CD4-positive, alpha-beta T cell treated with Interferon gamma for 1 hour (primary cell): ENCODE measurements around the gene LAMB1.
"Not testable (repeated sequence)": the region's sequence is repeated elsewhere in the genome, so short reads cannot be mapped to it uniquely, and the experiment has no call there.

Source experiments
- DNase-seq: peaks from one replicate; pipeline ENCODE4 v3.0.0-alpha.2; 2020

The LAMB1 gene

DNA sequence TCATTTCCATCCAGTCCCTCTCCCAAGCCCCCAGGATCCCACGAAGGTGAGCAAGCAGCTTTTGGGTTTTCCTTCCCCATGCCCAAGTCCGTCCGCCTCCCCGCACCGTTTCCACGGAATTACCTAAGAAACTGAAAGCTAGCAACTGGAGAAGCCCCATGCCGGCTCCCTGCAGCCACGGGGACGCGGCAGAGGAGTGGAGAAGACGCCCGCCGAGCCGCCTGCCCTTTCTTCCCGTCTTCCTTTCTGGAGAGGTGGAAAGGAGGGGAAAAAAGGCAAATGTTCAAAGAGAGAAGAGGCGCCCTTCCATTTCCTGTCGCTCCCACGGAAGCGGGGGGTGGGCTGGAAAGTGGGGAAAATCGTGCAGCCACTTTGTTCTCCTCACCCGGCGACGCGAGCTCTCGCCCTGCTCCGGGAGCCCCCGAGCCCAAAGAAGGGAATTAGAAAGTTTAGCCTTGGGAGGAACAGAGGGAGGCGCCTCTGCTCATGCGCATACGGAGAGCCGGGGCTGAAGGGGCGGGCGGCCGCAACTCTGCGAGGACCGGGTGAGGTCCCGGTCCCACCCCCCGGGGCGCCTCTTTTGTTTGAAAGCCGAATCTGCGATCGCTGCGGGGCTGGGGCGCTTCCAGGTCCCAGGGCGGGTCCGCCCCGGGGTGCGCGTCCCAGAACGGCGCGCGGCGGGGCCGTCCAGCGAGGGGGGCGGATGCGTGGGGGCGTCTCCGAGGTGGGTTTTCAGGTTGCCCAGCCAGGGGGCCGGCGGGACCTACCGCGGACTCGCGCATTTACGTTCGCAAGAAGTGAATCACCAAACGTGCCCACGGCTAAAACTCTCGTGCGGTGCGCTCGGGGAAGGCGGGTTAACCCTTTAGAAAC lies at the start of gene LAMB1:
TSS of gene LAMB1 (minus strand) at position 436 of the 873 bp plus-strand sequence. CDS start at position 160, 276 bp downstream.
- no peak for DNase-seq

DNA sequence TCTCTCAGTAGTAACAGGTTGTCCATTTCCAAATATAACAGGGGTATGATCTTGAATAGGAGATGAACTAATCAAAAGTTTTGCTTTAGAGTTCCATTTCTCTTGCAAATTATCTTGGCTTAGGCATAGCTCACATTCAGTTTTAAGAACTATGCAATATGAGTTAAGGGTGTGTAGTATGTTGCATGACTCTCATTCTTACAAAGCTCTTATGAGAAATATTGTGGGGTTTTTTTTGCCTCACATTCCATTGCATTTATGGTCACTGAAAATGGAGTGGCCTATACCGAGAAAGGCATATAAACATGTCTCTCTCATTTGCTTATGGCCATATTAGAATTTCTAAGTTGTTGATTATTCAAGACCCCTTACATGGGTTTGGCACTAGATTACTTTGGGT lies 48.5 kb upstream of the LAMB1 start:
- DNase-seq, result no peak

DNA sequence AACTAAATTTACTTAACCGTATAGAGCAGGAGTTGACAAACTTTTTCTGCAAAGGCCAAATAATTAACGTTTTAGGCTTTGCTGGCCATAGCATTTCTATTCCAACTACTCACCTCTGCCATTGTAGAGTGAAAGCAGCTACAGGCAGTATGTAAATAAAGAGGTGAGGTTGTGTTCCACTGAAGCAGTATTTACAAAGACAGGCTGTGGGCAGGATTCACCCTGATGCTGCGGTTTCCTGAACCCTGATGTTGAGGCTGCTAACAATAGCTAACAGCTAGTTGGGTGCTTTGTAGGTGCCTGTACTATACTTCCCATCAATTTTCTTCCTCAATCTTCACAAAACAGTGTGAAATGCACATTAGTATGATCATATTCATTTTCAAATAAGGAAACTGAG lies 47.0 kb upstream of the LAMB1 start:
- no peak for DNase-seq

DNA sequence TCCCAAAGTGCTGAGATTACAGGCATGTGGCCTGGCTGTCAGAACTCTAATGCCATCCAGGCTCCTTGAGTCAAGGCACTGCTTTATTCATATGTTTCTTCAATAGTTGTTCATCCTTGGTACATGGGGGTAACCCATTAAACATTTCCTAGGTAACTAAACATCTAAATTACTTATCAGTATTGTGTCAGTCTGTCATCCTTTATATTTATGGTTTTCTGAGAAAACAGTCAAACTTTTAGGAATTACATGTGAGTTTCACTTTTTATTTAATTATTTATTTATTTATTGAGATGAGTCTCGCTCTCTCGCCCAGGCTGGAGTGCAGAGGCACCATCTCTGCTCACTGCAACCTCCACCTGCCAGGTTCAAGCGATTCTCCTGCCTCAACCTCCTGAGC lies 45.5 kb upstream of the LAMB1 start:
- no peak for DNase-seq

DNA sequence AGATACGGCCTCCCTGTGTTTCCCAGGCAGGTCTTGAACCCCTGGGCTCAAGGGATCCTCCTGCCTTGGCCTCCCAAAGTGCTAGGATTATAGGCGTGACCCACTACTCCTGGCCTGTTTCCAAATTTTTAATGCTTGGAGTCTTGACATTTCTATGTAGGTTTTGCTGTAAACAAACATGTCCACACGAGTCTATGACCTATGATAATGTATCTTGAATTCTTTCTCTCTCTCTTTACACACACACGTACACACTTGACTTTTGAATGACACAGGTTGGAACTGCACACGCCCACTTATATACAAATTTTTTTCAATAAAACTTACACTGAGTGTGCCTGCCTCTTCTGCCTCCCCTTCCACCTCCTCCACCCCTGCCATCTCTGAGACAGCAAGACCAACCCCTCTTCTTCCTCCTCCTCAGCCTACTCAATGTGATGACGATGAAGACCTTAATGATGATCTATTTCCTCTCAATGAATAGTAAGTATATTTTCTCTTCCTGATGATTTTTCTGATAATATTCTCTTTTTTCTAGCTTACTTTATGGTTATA lies 44.1 kb upstream of the LAMB1 start:
- DNase-seq, result no peak

DNA sequence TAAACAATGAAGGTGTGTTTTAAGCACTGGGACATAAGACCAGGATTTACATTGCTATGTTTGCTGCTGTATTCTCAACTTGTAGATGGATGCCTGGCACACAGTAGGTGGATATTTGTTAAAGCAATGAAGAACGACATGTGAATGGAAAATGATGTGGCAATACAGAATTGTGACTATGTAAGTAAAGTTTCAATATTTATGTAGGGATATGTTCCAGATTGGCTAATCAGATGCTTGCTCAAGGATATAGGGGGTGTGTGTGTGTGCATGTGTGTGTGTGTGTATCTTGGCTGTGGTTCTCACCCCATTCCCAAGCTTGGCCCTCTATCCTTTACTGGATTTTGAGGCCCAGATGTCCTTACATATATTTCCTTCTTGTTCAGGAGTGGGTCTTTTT lies 42.7 kb upstream of the LAMB1 start:
- no peak for DNase-seq

DNA sequence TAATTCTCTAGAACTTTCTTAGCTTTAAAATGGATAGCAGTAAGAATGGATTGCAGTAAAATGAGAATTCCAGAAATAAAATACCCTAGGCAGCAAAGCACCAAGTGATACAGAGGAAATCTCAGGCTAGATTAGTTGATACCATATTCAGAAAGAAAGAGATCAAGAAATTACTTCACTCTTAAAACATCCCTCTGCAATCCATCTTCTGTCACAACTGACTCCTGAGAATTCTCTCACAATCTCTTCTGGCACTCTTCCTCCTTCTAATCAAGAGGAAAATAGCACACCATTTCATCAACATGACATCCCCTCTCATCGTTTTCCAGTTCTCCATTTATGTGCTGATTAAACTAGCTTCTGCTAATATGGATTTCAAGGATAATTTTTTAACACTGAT lies 42.2 kb upstream of the LAMB1 start:
- DNase-seq, result no peak

DNA sequence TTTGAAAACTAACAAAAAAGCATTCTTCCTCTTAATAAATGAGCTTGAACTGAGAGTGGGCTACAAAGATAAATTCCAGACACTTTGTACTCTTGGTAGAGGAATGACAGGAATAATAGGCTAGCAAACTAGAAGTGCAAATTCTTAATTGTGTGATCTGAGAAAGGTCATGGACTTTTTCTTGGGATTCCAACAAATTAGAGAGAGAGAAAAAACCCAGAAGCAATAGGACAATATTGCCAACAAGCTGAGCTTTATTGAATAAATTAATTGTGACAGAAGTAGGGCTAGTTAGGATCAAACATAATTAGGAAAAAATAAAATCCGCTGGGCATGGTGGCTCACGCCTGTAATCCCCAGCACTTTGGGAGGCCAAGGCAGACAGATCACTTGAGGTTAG lies 41.4 kb upstream of the LAMB1 start:
- DNase-seq, result no peak

DNA sequence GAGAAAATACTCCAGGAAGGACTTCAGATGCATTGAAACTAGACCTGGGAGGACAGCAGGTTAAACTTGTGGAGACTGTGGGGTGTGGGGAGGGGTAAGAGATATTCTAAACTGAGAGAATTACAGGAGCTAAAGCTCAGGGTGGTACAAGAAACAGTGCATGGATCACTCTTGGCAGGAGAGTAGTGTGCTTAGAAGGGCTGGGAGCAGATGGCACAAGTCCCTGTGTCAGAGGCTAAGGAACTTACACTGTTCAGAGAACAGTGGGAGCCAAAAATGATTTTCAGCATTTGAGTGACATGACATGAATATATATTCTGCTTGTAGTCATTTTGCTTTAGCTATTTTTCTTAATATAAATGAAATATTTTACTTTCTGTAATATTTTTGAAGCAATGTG lies 36.0 kb upstream of the LAMB1 start:
- no peak for DNase-seq

DNA sequence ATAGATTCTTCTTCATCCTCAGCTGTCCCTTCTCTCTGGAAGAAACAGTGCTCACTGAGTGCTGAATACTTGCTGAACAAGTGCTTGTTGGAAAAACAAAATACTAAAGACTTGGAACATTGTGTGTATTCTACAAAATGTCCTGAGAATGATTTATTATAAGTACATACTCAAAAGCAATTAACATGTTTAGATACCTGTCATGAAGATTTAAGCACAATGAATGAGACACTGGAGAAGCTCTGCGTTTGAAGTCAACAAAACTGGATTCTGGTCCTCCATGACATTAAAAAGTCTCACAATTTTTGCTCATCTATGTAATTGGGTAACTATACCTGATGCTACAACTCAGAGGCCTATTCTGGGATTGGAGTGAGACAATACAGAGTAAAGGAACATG lies 34.8 kb upstream of the LAMB1 start:
- DNase-seq, result no peak

DNA sequence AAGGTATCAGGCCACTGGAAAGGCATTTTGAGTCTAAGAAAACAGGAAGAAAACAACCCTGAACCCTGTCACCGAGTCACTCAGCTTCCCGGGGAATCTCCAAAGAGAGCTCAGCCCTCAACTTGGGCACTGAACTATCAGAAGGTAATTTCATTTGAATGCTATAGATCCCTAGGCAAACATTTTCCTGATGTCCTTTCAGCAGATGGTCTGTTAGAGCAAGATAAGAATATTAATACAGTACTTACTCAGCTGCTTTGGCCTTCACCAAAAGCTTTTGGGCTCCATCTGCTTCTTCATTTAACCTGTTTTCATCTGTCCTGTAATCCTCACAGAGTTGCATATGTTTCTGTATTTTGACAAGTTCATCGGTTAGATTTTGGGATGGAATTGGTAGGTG lies 34.2 kb upstream of the LAMB1 start:
- DNase-seq, result no peak

DNA sequence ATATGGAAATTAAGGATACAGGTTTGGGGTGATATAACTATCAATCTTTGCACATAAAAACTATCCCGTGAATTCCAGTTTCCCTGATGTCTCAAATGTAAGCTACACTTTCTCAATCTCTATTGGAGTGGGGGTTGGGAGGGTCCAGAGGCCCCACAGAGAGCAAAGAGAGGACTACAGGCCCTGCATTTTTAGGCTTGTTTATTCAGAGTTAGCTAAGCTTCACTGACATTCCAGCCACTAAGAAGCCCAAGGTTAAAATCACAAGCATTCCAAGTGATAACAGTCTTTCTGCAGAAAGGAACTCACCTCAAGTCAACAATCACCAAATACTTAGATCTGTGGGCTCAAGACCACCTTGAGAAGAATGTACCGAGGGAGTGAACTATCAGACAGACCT lies 31.6 kb upstream of the LAMB1 start:
- DNase-seq, result no peak

DNA sequence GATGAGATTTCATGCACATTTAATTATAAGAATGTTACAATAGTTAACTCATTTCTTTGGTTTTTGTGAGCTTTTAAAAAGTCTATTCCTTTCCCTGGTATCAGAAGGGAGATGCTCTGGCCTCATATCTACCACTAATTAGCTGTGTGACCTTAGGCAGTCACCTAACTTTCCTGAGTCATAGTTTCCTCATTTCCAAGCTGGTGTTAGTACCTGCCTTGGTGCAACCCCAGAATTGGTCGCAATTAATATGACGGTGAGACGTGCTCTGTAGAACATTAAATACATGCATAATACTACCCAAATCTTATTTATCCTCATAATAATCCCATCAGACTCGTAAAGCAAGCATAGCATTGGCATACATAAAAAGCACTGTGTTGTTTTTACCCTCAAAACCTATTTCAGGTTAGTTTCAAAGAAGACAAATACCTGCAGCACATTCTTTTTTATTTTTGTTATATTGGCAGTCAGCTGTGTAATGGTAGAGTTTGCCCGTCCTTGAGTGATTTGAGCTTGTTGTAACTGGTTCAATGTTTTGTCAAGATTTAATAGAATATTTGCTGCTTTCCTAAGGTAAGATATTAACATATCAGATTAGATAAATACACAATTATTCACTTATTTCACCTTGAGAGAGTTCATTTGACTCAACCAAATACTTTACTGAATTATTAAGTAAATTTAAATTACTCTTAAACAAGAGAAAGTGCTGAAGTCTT lies 31.0 kb upstream of the LAMB1 start:
- no peak for DNase-seq

DNA sequence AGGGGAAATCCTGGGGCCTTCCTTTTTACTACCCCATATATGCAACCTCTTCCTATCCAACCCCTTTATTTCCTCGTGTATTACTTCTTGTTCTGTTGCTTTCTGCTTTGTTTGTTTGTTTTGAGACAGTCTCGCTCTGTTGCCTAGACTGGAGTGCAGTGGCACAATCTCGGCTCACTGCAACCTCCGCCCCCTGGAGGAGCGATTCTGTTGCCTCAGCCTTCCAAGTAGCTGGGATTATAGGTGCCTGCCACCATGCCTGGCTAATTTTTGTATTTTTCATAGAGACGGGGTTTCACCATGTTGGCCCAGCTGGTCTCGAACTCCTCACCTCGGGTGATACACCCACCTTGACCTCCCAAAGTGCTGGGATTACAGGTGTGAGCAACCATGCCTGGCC lies 30.3 kb upstream of the LAMB1 start:
- DNase-seq, result not testable (repeated sequence)

DNA sequence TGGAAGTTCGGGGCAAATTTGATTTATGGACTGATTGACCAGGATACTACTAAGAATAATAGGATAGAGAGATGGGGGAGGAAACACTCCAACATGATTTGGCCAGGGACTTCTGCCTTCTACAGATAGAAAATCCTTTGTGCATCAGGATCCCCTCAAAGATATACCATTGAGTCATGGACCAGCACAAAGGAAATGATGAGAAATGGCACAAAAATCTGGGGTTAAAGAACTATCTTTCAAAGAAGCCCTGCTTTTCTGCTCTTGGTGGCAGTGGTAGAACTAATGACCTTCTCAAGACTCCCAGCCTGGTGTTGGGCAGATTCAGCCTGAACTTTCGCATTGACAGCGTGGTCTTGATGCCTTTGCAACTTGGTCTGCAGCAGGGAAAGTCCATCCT lies 27.6 kb upstream of the LAMB1 start:
- no peak for DNase-seq

DNA sequence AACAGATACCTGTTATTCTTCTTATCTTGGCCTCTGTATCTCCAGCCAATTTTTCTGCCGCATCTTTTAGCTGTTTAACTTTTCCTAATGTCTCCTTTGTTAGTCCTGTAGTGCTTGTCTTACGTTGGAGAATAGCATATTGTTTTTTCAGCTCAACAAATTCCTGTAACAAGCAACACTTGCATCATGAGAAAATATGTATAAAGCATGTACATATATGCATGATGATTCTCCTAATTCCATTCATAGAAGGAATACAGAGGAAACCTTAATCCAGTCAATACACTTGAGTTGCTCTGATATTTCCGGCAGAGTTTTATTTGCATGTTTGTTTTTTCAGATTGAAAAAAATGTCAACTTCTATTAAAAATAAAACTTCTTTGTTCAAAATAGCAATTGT lies 26.1 kb upstream of the LAMB1 start:
- DNase-seq, result no peak

DNA sequence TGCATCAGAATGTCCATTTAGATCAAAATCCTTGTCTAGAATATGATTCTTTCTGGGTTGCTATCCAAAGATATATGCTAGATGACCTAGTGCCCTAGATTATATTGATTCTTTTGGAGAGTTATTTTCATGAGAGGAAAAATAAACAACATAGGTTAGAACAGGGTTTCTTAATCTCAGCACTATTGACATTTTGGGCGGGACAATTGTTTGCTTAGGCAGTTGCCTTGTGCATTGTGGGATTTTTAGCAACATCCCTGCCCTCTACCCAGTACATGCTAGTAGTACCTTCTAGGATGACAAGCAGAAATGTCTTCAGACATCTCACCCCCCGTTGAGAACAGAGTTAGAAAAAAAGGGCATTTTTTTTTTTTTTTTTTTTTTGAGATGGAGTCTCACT lies 25.1 kb upstream of the LAMB1 start:
- DNase-seq, result no peak

DNA sequence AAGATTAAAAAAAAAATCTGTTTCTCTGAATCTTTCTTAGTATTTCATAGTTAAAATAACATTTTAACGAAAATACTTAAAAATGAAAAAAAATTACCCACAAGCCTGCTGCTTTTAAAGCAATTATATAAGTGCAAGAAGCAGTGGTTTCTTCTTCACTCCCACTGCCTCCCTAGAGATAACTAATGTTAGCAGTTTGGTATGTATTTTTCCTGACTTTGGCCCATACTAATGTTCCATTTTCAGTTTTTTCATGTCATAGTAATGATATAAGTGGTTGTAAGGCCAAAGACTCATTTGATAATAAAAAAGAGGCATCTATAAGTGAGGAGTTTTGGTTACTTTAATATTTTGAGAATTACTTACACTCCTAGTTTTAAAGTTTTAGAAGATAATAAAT lies 24.3 kb upstream of the LAMB1 start:
- no peak for DNase-seq

DNA sequence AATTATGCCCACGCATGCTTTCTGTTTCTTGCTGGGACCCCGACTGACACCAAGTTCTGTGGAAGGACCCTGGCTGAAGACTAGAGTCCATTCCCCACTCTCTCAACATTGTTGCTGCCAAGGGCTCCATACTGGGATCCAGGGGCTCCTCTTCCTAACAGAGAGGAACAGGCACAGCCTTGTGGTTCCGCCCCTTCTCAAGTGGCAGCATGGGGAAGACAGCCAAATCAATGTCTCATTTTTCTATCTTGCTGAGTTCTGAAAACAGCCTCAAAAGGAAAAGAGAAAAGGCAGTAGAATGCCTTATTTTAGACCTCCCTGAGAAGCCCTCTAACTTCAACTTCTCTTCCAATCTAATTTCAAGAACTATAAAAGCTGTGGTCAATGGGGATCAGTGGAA lies 23.7 kb upstream of the LAMB1 start:
- no peak for DNase-seq

DNA sequence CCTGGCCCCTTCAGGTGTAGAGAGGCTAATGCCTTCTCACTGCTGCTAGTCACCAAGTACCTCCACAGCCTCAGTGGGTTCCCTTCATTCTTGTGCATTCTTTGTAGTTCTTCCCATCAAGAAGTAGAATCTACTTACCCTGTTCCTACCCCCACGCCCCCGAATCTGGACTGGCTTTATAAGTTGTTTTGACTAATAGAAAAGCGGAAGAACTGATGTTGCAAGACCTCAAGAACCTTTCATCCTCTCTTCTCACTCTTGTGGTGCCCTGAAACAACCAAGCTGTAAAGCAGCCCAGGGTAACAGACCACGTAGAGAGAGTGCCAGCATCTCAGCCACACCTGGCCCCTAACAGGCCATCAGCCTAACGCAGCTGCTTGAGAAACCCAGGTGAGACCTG lies 23.2 kb upstream of the LAMB1 start:
- no peak for DNase-seq

DNA sequence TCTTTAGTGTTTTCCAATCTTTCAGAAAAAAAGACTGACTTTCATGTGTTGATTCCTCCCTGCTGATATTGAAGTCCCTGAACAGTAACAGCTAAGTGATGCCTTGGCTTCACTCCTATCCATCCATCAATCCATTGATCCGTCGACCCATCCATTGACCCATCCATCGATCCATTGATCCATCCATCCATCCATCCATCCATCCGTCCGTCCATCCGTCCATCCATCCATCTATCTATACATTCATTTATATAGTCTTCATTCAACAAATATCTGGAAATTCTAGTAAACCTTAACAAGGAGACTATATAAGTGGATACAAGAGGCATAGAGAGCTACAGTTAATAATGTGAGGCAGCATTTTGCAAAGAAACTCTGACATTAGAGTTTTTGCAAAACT lies 21.6 kb upstream of the LAMB1 start:
- DNase-seq, result no peak

DNA sequence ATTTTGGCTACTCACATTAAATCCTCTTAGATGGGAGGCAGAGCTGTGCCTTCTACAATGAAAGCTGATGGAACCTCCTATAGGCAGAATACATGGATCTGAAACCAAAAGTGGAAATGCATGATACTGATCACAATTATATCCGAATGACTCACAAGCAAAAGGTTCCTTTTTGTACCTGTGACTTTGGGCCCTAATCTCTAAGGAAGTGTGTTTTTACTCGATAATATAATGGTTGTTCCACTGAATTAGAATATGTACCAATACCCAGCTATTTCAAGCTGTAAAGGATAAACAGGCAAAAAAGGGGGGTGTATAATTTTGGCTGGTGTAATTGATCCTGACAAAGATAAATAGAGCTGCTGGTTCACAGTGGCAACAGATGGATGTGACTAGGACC lies 17.6 kb upstream of the LAMB1 start:
- DNase-seq, result no peak

DNA sequence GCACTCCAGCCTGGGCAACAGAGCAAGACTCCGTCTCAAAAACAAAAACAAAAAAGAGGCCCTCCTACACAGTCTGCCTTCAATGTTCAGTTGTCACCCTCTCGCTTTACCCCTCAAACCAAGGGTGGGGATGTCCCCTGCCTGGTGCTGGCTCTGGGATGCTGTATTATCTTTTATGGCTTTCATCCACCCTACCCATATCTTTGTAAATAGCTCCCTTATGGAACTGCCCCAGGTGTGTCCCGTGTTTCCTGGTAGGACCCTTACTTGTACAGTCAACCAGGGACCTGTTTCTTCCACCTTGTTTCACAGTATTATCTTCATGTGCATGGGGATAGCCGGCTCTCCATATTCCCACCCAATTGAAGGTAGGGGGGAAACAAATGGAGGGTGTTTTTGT lies 15.7 kb upstream of the LAMB1 start:
- no peak for DNase-seq

DNA sequence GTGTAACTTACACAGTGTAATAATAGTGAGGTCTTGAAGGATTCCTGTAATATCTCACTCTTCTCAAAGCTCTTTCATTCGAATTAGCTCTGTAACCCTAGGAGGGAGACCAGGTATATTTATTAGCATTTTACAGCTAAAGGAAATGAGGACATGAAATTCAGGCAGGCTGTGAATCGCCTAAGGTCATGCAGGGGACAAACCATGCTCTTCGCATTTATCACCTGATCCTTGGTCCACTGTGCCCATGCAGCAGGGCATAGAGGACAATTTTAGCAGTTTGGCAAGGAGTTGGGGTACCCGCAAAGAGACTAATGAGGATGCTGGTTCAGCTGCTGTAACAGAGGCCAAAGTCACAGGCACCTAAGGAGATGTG lies 14.8 kb upstream of the LAMB1 start:
- DNase-seq, result no peak
